Central memory CD4-positive, alpha-beta T cell (primary cell): Measurements from ENCODE around the gene ABHD6.
"Not testable (repeated sequence)": the region's sequence is repeated elsewhere in the genome, so short reads cannot be mapped to it uniquely, and the experiment has no call there.

Experiments used
- DNase-seq: peaks from one replicate; pipeline ENCODE4 v3.0.0; 2022

ABHD6 gene

DNA sequence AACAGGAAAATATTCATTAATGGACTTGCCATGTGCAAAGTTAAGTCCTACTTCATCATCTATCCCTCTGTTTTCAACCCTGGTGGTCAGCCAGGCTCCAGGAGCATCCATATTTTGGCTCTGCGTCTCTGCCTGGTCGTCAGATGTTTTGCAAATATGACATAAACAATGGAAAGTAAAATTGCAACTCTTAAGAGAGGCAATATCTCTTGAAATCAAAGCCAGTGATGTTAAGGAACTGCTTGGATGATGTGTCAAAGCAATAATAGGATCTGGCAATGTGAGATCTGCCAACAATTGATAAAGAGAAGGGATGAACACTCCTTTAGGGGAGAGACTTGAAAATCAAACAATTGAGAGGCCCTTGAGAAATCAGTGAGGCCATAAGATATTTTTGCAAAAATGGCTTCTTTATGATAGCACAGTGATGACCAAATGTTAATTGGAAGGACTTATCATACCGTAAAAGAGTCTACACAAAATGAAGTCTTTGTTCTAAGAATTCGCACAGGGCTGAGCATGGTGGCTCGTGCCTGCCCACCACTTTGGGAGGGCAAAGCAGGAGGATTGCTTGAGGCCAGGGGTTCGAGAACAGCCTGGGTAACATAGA is 6.5 kb downstream of the ABHD6 start:
- no peak for DNase-seq

DNA sequence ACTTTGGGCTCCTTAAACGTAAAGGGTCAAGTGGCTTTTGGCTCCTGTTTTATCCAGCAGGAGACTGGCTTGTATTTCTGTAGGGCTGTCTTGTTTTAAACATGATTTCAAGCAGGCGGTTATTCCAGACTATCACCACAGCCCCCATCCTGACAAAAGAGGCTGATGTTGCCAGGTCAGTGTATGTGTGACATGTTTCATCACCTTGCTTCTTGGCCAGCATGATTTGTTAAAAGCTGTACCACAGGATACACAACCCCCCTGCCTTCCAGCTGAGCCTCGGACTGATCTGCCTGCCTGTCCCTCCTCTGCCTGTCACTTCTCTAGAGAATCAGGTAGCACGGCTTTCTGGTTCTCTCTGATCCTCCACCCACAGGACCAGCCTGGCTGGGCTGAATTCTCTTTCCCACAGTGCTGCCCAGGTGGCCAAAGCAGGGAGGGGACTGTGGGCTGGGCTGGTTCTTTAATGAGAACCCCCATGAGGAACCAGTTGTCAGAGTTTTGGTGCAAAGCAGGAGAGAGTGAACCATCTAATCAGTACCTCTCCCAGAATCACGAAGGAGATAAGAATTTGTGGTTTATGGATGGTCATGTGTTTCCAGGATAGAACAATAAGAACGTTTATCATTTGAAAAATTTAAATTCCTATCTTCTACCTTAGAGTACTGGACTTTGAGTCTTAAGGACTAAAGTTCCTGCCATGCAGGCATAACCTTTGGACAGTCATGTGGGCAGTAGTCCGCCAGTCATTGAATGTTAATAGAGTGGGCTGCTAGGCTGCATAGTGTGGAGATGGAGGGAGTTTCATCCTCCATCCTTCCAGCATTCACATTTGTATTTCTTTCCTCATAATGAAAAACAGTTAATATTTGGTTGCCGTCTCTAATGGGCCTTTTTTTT is 8.8 kb downstream of the ABHD6 start:
- DNase-seq: no peak

DNA sequence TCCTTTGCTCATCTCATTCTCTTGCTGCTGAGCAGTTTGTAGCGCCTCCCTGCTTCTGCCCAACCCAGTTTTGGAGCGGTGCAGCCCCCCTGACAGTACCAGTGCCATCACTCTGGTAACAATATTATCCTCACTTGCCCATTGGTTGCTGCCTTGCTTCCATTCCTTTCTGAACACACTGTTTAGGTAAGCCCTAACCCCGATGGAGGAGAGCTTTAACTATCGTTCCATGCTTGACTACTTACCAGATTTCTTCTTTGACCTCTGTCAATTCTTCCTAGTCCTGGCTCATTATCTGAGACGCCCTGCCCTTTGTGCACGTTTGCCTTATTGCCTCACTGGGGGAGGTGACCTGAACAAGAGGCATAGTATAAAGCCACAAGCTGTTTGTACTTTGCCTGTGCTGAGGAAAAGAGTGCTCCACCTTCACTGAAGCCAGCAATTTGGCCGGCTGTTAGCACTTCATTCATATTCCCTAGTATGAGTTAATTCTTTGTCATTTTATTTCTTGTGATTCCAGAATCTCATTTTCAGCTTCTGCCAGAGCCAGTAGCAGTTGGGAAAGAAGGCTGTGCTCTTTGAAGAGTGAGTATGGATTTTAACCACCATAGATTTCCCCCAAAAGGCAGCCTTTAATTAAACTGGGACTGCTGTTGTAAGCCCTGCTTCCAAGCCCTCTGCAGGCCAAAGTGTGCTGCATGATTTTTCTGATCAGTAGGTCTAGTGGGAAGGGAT is 11.9 kb downstream of the ABHD6 start:
- no peak for DNase-seq

DNA sequence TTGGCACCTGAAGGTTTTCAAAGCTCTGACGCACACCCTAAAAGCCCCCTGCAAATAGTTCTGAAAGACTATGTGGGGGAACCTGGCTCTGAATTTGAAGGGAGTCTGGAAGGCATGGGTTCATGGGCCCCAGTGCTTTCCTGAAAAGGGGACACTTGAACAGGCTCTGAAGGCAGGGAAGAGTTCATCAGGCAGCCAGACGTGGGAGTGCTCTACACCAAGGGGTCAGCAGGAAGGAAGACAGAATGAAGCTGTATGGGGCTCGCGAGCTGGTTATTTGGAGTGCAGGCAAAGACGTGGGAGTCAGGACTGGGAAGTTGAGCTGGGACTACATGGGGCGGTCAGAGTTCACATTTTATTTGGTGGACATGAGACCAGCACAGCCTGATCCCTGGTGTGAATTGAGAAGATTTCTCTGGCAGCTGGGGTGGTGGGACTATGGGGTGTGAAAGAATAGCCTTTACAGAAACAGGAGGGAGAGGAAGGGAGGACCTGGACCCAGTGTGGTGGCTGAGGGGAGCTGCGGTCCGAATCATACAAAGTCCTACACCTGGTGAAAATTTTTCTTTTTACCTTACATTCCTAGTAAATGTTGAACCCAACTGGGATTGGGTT is 12.6 kb downstream of the ABHD6 start:
- DNase-seq: no peak

DNA sequence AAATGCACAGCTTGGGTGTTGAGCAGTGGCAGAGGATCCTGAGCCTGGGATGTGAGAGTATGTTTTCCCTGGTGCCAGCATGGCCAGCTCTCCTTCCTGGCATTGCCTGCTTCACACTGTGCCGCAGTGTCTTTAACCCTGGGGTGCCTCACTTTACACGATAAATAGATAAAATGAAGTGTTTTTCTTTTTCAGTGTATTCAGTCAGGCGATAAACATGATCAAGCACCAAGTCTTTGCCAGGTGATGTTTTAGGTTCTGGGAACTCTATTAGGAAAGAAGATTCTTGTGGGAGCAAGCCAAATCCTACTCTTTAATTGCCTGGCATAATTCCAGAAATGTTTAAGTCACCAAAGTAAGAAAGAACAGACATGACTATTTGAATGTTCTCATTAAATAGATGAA is 14.0 kb downstream of the ABHD6 start:
- DNase-seq: no peak

DNA sequence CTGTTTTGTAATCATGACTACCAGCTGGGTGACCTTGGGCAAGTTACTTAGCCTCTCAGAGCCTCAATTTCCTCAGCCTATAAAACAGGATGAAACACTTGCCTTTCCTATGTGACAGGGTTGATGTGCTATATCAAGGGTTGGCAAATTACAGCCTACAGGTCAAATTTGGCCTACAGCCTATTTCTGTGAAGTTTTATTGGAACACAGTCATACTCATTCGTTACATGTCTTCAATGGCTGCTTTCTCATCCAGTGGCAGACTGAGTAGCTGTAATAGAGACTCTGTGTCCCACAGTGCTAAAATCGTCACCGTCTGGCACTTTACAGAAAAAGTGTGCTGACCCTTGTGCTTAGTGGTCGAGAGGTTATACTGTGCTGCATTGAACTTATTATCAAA is 16.6 kb downstream of the ABHD6 start:
- no peak for DNase-seq

DNA sequence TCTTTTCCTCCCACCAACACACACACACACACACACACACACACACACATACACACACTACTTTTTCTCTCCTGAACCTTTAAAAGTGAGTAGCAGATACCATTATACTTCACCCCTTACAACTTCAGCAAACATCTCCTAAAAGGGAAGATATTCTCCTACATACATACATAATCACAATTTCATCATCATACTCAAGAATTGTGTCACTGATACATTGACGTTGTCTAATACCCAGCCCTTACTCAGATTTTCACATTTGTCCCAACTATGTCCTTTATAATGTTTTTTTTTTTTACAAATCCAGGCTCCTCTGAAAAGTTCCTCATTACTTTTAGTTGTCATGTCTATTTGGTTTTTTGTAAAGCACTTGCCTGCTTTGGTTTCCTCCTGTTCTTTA is 18.5 kb downstream of the ABHD6 start:
- no peak for DNase-seq

DNA sequence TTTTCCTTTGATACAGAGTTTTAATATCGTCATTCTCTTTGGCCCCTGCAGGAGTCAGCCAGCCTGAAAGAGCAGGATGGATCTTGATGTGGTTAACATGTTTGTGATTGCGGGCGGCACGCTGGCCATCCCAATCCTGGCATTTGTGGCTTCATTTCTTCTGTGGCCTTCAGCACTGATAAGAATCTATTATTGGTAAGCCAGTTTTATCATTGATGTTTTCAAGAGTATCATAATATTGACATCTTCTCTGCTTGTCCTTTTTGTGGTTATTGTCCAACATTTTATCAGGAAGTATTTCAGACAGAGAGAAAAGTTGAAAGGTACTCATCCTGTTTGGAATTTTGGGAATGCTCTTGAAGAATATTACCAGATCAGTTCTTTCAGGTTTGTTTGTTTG is 18.9 kb downstream of the ABHD6 start:
- no peak for DNase-seq

DNA sequence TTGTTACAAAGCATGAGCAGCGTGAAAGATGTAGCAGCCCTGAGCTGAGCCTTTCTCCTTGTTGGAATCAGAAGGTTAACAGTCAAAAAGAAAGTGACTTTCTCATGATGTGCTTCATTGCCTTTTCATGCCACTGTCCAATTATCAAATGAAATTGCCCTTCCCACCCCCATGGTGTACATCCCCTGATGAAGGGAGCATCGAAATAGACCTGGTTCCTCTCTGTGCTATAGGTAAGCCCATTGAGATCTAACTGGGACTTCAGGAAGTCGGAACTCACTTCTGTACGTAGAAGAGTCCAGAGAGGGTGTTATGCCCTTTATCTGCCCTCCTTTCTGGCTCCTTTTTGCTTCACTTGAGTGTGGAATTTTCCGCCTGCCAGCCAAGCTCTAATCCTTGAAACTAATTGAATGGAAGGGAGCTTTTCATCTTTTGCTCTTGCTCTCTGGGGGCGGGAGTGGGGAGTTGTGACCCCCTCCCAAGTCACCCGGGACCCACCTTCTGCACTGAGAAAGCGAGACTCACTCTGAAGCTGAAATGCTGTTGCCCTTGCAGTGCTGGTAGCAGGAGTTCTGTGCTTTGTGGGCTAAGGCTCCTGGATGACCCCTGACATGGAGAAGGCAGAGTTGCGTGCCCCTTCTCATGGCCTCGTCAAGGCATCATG is 20.9 kb downstream of the ABHD6 start:
- no peak for DNase-seq

DNA sequence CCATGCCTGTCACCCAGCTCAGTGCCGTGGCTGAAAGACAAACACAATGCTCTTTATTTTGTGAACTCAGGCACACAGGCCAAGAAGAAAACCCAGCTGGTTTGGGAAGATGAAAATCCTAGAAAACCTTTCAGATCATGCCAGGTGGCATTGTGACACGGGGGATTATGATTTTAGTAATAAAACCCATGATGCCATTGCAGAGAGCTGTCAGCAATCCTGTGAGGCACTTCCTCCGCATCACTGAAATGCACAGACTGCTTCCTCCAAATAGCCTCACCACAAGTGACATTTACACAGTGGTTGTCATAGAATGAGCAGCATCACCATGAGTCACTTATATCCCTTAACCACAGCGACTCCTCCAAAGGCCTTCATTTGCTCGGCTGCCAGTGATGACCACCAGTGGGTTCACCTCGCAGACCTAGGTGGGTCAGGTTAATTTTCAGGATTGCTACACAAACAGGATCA is 22.7 kb downstream of the ABHD6 start:
- no peak for DNase-seq

DNA sequence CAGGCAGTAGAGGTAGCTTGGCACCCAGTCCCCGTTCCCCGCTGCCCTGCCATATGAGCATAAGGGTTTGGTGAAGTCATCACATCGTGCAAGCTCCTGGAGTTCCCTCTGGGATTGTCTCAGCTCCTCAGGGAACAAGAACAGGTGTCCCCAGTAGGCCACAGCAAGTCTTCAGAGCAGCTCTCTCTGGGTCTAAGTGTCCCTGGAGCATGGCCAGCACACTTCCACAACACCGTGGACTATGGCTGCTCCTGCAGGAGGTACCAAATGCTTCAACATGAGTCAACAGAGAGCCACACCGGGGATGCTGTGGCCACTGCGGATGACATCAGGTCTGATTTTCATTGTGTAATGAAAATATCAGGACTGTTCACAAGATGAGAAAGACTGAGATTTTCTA is 23.1 kb downstream of the ABHD6 start:
- DNase-seq: no peak

DNA sequence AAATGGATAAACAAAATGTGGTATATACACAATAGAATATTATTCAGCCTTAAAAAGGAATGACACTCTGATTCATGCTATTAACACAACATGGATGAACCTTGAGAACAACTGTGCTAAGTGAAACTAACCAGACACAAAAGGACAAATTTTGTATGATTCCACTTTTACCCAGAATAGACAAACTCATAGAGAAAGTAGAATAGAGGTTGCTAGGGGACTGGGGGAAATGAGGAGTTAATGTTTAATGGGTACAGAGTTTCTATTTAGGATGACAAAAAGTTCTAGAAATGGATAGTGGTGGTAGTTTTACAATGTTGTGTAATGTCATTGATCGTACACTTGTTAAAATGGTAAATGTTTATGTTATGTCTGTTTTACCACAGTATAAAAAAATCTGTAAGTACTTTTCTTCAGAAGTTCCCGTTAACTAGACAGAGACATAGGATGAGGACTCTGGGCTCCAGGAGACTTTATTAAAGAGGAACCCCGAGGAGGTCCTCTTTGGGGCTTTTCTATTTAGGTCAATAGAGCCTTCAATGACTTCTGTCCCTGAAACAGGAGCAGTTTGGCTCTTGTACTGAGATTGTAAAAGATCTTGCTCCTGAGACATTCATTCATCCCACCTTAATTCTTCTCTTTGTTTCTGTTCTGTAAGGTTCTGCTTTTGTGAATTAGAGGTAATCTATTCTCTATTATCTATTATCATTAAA is 24.5 kb downstream of the ABHD6 start:
- no peak for DNase-seq

DNA sequence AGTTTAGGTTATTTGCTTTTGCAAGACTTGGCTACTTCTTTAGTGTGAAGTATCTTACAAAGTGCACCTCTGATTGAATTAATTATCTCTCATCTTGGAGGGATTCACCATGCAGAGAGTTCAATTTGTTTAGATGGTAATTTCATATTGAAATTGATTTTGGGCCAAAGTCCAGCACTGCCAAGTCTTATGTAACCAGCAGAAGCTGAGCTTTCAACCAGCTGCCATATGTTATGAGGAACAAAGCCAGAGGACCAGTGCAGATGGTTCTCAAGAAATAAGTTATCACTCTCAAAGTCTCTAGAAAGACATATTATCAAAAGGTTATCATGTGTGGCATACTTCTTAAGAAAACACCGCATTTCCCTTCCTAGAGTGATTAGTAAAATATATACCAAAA is 29.0 kb downstream of the ABHD6 start:
- DNase-seq: no peak

DNA sequence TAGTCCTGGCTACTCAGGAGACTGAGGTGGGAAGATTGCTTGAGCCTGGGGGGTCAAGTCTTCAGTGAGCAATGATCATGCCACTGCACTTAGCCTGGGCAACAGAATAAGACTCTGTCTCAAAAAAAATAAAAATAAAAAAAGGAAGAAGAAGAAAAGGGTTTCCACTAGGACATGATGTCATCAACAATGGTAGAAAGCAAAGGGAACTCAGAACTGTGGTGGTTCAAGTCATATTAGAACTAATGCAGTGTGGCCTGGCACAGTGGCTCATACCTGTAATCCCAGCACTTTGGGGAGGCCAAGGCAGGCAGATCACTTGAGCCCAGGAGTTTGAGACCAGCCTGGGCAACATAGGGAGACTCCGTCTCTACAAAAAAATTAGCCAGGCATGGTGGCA is 30.0 kb downstream of the ABHD6 start:
- DNase-seq: not testable (repeated sequence)

DNA sequence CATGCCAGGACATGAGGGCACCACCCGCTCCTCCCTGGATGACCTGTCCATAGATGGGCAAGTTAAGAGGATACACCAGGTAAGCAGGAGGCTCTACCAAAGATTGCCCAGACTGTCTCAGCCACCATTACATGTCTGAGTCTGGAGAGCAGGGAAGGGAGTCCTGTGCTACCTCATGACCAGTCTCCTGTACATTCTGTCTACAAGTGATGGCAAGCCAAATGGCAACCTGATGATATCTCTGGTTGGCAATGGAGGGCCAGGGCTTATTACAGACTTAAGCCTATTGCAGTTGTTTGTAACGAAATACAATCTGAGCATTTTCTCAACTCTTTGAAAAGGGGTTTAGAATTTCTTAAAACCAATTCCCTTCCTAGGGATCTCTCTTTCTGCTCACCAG is 31.8 kb downstream of the ABHD6 start:
- DNase-seq: no peak

DNA sequence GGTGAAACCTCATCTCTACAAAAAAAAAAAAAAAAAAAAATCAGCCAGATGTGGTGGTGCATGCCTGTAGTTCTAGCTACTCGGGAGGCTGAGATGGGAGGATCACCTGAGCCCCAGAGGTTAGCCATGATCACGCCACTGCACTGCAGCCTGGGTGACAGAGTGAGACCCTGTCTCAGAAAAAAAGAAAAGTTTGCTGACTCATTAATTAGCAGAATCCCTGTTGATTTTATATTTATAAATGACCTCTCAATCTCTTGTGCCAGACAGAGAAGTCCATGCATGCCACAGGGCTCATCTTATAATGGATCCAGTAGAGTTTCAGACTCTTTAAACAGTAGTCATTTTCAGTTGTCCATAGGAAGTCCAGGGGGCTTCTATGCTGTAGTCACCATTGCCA is 32.9 kb downstream of the ABHD6 start:
- no peak for DNase-seq

DNA sequence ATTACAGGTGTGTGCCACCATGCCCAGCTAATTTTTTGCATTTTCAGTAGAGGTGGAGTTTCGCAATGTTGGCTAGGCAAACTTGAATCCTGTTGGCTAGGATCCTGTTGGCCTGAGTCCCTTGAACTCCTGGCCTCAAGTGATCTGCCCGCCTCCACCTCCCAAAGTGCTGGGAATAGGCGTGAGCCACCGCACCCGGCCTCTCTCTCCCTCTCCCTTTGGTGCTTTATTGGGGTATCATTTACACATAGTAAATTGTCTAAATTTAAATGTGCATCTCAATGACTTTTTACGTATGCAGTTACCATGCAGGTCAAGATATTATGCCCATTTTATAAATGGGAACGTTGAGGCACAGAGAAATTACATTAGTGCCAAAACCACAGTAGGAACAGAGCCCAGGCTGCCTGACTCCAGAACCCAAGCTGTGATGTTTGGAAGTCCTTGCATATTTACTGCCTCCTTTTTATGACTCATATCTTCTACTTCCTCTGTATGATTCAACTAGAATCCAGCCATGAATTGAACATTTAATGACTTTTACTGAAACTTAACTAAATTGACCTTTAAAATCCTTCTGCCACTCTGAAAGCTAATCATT is 34.4 kb downstream of the ABHD6 start:
- no peak for DNase-seq

DNA sequence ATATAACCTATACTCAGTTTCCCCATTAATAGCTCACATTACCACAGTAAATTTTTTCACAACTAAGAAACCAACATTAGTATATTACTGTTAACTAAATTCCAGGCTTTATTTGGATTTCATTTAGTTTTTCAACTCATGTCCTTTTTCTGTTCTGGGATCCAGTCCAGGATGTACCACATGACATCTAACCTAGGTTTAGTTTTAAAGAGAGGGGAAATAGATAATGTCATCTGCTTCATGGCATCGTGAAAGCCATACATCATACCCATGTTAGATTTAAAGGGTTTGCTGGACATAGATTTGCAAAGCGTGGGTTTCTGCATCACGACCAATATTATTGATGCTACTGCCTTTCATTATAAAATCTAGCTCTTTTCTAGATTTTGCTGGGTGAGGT is 35.3 kb downstream of the ABHD6 start:
- no peak for DNase-seq

DNA sequence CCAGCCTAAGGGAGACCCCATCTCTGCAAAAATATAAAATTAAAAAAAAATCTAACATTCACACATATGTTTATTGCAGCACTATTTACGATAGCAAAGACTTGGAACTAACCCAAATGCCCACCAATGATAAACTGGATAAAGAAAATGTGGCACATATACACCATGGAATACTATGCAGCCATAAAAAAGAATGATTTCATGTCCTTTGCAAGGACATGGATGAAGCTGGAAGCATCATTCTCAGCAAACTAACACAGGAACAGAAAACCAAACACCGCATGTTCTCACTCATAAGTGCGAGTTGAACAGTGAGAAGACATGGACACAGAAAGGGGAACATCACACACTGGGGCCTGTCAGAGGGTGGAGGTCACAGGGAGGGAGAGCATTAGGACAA is 35.8 kb downstream of the ABHD6 start:
- not testable (repeated sequence) for DNase-seq

DNA sequence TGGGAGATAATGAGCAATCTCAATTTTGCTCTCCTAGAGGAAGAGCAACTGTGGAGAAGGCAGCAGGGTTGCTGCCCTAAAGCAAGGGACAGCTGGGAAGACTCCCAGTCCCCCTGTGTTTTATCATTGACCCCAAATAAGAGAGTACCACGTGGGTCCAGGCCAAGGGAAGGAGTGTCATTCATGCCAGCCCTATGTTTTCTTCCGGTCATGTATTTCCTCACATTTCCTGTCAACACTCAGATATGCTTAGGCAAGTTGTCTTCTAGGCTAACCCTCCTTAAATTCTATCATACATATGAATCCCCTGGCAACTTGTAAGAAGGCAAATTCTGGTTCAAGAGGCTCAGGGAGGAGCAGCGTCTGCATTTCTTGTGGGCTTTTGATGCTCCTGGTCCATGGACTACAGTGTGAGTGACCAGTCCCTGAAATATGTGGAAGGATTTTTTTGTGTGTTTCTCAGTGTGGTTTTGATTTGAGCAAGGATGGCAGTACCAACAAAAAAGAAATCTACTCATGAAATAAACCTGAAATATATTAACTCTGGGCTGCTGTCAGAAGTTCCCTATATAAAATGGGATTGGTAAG is 36.5 kb downstream of the ABHD6 start:
- no peak for DNase-seq

DNA sequence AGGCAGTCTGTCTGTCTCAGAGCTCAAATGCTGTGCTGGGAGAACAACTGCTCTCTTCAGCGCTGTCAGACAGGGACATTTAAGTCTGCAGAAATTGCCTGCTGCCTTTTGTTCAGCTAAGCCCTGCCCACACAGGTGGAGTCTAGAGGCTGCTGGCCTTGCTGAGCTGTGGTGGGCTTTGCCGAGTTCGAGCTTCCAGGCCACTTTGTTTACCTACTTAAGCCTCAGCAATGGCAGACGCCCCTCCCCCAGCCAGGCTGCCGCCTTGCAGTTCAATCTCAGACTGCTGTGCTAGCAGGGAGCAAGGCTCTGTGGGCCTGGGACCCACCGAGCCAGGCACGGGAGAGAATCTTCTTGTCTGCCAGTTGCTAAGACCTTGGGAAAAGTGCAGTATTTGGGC is 43.5 kb downstream of the ABHD6 start:
- DNase-seq: no peak
